Activated CD8-positive, alpha-beta memory T cell treated with anti-CD3 and anti-CD28 coated beads, Interleukin-2, amount 50 U/mL, for 24 hours (primary cell): Measurements from ENCODE around the gene PPBP.
"Not testable (repeated sequence)": the region's sequence is repeated elsewhere in the genome, so short reads cannot be mapped to it uniquely, and the experiment has no call there.

Experiments used
- DNase-seq: peaks from one replicate; pipeline ENCODE4 v3.0.0-alpha.2; 2020; ENCODE audit errors: extremely low read depth

Gene PPBP

DNA sequence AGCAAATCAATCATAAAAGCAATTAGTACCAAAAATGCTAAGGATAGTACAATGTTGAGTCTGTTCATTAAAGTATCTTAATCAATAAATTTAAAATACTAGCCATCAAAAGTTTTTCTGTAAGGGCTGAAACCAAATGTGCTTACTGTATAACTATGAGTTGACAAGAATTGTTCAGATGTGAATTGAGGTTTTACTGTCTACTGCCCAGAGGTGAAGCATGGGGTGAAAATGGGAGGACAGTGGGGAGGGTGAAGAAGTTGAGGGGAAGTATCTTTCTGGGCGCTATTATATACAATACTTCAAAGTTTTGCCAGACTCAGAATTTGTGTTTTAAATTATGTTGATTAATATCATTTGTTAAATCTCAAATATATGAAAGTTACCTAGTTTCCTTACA, 4.1 kb upstream of the PPBP start:
- no peak for DNase-seq

DNA sequence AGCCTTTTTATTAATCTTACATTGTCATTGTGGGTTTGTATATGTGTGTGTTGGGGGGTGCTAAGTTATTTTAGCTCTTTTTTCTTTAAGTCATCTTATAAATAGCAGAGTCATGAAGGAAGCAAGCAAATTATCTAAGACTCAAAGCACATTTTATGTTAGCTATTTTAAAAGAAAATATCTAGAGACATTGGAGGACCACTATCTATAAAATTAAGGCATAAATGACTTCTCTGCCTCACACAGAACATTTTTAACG, 3.7 kb upstream of the PPBP start:
- DNase-seq, result no peak

- DNase-seq, result no peak
Measured at GRCh38 chr4:73990988-73991741, 3.2 kb upstream of the PPBP start.

DNA sequence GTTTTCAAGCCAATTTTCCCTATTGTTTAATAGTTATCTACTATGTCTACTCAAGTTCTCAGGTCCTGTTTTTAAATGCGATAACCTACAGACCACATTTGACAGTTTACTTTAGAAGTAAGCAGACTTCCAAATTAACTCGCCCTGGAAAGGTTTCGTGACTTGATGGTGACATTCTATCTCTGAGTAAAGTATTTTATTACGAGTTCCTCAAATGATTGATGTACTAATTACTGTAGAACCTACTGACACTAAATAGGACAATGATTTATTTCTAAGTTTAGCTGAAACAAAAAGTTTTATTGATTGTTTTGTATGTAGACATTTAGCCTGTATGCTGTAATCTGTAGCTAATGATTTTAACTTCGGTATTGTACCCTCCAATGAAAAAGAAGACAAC, 1.9 kb upstream of the PPBP start:
- DNase-seq, result no peak

DNA sequence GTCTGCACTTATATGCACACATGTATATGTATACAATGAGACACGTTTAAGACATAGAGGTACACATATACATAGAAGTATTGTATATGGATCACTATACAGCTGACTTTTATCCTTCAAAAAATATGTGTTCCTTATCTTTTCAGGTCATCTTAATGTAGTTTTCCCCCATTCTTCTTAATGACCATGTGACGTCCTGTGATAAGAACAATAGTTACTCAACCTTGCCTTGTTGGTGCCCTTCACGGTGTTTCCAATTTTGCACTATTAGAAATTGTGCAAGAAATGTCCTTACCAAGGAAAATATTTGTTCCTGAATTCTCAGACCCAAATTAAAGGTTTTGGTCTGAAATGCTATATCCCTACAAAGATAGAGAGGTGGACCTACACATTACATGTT, 1.0 kb upstream of the PPBP start:
- DNase-seq, result no peak

DNA sequence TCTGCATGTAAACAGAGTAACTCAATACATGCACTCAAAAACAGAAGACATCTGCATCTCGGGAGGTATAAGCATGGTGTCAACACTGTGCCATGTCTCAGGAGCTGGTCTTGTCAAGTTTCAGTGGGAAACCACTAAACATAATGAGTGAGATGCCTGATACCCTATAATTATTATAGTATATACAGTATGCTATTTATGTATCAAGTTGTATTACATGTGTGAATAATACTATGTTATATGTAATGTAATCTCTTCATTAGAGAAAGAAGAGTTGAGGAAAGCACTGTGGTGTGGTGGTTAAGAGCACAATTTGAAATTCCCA, 2.5 kb downstream of the PPBP start:
- DNase-seq, result no peak

DNA sequence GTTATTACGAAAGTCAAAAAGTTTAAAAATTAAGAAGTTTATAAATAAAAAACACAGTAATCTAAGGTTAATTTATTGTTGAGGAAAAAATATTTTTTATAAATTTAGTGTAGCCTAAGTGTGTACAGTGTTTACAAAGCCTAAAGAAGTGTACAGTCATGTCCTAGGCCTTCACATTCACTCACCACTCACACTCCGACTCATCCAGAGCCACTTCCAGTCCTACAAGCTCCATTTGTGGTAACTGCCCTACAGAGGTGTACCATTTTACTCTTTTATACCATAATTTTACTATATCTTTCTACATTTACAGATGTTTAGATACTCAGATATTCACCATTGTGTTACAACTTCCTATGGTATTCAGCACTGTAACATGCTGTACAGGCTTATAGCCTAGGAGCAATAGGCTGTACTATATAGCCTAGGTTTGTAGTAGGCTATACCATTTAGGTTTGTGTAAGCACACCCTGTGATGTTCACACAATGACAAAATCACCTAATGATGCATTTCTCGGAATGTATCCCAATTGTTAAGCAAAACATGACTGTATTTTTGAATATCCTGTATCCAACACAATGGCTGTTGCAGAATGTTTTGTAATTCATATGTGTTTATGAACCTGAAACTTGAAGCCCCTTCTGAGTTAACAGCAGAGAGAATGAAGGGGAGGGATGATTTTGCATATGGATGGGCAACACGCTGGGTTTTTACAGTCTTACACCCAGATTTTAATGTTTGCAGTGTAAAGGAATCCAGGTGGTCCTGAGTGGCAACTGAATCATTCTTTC, 3.1 kb downstream of the PPBP start:
- DNase-seq, result no peak

- DNase-seq, result not testable (repeated sequence)
Measured at GRCh38 chr4:73981175-73981574, 6.8 kb downstream of the PPBP start.

DNA sequence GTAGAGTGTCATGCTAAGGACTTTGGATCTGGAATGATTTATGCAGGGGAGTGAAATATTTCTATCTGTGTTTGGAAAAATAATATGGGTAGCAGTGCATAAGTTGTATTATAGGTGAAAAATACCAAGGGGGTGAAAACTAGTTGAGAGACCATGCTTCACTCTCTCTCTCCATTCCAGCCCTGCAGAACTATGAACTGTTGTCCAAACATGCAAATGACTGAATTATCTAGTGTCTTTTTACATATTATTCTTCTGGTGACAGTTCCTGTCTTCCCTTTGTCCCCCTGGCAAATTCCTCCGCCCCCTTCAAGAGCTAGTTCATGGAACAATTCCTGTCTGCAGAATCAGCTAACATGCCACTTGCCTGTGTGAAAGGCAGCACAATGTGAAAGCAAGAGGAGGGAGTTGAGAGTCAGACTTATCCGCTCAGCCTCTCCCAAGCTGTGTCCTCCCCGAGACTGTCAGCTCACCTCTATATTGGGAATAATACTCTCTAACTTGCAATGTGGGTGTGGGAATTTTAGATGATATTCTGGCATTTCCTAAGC, 8.5 kb downstream of the PPBP start:
- no peak for DNase-seq

DNA sequence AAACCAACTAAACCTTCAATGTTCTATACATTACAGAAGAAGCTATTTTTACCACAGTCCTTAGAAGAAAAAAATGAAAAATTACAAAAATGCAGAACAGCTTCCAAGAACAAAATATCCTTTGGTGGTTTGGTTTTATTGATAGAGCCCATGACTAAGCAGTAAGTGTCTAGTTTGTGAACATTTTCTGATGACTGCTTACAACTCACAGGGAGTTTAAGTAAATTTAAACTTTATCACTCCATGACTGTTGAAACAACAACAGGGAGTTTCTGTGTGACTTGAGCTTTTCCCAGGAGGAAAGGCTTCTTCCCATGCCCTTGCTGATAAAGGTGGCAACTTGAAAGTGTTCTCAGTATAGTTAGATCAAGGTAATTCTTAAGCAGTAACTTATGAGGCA, 9.1 kb downstream of the PPBP start:
- no peak for DNase-seq

GRCh38 chr4:73976716-73977115, 11.3 kb downstream of the PPBP start:
- no peak for DNase-seq

DNA sequence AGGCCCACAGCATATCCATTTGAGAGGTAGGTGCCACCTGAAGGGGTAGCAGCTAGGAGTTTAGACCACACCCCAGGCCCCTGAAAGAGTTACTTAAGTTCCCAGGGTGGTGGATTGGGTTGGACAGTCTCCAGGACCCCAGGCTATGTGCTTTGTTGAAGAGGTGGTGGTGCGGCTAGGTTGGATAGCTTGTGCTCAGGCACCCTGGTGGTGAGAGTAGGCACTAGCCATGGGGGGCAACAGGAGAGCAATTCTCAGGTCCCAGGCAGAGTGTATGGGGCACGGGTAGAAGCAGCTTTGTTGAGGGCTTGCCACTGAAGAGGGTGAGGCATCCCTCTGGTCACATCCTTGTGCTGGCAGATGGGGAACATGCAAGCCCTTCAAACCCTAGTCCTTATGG, 11.8 kb downstream of the PPBP start:
- no peak for DNase-seq

DNA sequence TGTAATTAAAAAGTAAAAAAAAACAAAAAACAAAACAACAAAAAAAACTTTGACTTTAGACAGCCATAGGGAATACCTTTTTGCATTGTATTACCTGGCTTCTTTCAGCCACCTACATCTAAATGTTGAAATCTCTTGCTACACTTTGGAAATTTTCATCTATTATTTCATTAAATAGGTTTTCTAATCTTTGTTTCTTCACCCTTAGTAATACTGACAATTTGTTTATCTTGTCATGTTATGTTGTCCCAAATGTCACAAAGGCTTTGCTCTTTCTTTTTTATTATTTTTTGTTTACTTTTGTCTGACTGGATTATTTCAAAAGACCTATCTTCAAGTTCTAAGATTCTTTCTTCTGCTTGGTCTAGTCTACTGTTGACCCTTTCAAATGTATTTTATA, 13.6 kb downstream of the PPBP start:
- DNase-seq, result no peak

DNA sequence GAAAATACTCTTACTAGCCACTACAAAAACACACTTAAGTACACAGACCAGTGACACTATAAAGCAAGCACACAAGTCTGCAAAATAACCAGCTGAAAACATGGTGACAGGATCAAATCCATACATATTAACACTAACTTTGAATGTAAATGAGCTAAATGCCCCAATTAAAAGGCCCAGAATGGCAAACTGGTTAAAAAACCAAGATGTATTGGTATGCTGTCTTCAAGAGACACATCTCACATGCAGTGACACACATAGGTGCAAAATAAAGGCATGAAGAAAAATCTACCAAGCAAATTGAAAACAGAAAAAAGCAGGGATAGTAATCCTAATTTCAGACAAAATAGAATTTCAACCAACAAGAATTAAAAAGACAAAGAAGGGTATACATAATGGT, 17.0 kb downstream of the PPBP start:
- DNase-seq, result no peak

DNA sequence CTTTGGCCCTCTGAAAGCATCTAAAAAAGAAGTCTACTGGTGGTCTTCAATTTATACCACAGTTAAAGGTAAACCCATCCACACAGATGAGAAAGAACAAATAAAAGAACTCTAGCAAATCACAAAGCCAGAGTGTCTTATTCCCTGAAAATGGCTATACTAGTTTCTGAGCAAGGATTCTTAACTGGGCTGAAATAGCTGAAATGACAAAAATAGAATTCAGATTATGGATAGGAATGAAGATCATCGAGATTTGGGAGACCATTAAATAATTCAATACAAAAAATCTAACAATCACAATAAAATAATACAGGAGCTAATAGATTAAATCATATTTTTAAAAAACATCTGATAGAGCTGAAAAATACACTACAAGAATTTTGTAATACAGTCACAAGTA, 18.0 kb downstream of the PPBP start:
- no peak for DNase-seq

GRCh38 chr4:73967866-73968265, 20.1 kb downstream of the PPBP start:
- DNase-seq, result no peak

- DNase-seq, result no peak
Measured at GRCh38 chr4:73964862-73965611, 23.0 kb downstream of the PPBP start.

GRCh38 chr4:73962724-73963123, 25.3 kb downstream of the PPBP start:
- no peak for DNase-seq

DNA sequence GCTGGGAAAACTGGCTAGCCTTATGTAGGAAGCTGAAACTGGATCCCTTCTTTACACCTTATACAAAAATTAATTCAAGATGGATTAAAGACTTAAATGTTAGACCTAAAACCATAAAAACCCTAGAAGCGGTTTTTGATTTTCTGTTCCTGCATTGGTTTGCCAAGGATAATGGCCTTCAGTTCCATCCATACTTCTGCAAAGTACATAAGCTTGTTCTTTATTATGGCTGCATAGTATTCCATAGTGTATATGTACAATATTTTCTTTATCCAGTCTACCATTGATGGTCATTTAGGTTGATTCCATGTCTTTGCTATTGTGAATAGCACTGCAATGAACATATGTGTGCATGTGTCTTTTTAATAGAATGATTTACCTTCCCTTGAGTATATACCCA, 28.9 kb downstream of the PPBP start:
- DNase-seq, result not testable (repeated sequence)

- DNase-seq, result no peak
Measured at GRCh38 chr4:73952352-73952751, 35.6 kb downstream of the PPBP start.

DNA sequence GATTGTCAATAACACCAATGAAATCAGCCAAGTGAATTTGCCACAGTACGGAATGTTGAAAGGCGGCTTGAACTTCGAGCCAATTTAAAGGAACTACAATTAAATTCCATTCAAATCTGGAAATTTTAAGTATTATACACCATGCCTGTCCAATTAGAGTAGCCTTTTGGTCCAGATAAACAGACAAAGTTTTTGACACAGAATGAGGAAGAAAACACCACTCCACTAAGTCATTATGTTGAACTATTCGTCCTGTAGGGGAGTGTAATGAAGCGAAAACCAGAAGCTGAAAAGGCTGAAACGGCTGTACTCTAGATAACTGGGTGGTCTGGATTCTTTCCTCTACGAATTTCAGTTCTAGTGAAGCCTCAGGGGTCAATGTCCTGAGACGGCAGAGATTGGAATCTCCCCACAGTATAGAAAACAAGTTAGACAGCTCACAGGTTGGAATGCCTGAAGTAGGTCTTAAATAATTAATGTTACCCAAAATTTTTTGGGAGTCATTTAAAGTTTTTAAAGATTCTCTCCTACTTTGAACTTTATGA, 37.5 kb downstream of the PPBP start:
- DNase-seq, result not testable (repeated sequence)

GRCh38 chr4:73948990-73949706, 38.8 kb downstream of the PPBP start:
- no peak for DNase-seq
